ENCODE measurements around the gene KCNK17.

The KCNK17 gene

DNA sequence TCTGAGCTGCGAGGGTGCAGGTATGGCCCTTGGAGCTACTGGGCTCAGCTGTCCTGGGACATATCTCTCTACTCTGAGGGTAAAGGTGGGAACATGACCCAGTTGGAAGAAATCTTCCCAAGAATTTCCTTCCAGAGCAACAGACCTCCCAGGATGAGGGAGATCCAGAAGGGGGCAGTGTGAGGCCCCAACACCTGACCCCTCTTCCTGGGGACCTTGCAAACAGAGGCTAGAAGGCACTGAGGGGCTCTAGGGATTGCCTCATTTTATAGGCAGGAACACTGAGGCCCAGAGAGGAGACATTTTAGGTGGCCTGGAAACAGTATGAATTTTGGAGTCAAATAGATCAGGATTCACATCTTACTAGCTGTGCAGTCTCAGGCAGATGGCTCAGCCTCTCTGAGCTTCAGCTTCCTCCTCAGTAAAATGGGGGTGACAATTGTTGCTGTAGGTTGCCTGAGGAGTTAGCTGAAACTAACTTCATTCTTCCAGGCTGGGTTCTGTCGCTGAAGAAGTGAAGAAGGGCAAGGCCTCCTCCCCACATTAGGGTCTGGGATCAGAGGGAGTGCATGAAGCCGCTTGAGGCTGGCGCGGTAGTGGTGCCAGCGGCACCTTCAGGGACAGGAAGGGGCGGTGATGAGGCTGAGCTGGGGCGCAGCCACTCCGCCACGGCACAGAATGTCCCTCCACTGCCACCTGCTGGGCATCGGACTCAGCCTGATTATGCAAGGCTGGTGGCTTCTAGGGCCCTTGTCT lies 11.4 kb downstream of the KCNK17 start:
- no peak overlapping the region for H3K27ac ChIP-seq
- TF ChIP-seq, protein P1, sequence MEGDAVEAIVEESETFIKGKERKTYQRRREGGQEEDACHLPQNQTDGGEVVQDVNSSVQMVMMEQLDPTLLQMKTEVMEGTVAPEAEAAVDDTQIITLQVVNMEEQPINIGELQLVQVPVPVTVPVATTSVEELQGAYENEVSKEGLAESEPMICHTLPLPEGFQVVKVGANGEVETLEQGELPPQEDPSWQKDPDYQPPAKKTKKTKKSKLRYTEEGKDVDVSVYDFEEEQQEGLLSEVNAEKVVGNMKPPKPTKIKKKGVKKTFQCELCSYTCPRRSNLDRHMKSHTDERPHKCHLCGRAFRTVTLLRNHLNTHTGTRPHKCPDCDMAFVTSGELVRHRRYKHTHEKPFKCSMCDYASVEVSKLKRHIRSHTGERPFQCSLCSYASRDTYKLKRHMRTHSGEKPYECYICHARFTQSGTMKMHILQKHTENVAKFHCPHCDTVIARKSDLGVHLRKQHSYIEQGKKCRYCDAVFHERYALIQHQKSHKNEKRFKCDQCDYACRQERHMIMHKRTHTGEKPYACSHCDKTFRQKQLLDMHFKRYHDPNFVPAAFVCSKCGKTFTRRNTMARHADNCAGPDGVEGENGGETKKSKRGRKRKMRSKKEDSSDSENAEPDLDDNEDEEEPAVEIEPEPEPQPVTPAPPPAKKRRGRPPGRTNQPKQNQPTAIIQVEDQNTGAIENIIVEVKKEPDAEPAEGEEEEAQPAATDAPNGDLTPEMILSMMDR (IDR thresholded peaks at IDR 0.05) = peak; percentile 91
- TF ChIP-seq ZFX (IDR thresholded peaks at IDR 0.05; ENCODE audit: borderline replicate concordance) = no peak

DNA sequence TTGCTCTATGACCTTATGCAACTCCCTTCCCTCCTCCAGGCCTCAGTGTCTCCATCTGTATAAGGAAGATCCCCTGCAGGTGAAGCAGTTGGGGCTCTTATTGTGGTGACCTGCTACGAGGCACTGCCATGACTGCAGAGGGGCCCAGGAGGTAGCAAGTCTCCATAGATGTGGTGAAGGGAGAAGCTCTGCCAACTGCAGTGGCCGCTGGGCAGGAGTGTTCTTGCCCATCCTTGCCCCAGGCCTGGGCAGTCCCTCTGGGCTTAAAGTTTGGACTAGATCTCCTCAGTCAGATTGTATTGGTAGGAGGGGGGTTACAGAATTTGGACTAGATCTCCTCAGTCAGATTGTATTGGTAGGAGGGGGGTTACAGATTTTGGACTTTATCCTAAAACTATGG lies 12.2 kb downstream of the KCNK17 start:
- TF ChIP-seq, protein P1 (IDR thresholded peaks at IDR 0.05) = no peak
- no peak for TF ChIP-seq ZFX (IDR thresholded peaks at IDR 0.05; ENCODE audit: borderline replicate concordance)
- no peak overlapping the region for H3K27ac ChIP-seq

DNA sequence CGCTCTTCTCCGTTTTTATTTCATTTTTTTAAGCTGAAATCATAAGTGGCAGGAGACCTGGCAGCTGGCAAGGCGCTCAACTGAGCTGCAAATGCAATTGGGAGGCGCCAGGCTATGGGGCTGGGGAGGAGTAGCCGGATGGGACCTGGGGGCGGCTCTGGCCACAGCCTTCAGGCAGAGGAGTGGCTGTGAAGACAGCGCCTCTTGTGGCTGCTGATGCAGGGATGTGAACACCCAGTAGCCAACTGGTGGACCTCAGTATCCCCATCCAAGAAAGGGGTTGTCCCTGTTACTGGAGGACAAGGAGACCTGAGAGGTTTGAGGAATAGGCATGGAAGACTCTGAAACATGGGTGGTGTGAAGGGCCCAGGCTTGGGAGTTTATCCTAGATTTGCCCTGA lies 12.6 kb downstream of the KCNK17 start:
- H3K27ac ChIP-seq = no peak overlapping the region
- TF ChIP-seq, protein P1 (IDR thresholded peaks at IDR 0.05) = peak; percentile 35
- TF ChIP-seq ZFX (IDR thresholded peaks at IDR 0.05; ENCODE audit: borderline replicate concordance) = no peak

DNA sequence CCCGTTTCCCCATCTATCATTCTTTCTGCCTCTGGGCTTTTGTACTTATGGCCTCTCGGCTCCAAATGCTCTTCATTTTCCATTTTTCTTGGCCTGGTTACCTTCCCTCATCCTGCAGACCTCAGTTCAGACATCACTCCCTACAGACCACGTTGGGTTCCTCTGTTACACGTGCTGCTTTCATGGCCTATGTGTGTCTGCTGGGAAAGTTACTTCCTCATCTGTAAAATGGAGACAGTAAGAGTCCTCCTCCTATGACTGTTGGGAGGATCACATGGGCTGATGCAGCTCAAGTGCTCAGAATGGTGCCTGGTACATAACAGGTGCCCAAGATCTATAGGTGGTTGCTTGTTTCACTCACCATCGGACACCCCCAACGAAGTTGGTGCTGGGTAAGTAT lies 13.5 kb downstream of the KCNK17 start:
- no peak overlapping the region for H3K27ac ChIP-seq
- no peak for TF ChIP-seq ZFX (IDR thresholded peaks at IDR 0.05; ENCODE audit: borderline replicate concordance)
- TF ChIP-seq, protein P1 (IDR thresholded peaks at IDR 0.05) = no peak

DNA sequence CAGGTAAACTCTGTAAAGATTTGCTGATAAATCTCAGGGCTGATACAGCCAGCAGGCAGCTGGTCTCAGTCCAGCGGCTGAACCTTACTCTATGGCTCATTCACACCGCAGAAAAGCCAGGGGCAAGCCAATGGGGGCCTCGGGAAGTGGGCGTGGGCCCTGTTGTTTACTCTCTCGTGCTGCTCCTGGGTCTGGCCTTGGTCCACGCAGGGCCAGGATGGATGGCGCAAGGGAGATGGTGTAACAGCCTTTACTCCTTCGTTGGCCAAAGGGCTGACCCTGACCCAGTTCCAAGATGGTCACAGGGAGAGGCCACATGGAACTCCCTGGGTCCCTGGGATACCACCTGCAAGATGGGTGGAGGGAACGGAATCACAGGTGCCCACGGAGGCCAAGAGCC lies 16.2 kb downstream of the KCNK17 start:
- TF ChIP-seq ZFX (IDR thresholded peaks at IDR 0.05; ENCODE audit: borderline replicate concordance) = no peak
- TF ChIP-seq, protein P1 (IDR thresholded peaks at IDR 0.05) = no peak
- no peak overlapping the region for H3K27ac ChIP-seq

DNA sequence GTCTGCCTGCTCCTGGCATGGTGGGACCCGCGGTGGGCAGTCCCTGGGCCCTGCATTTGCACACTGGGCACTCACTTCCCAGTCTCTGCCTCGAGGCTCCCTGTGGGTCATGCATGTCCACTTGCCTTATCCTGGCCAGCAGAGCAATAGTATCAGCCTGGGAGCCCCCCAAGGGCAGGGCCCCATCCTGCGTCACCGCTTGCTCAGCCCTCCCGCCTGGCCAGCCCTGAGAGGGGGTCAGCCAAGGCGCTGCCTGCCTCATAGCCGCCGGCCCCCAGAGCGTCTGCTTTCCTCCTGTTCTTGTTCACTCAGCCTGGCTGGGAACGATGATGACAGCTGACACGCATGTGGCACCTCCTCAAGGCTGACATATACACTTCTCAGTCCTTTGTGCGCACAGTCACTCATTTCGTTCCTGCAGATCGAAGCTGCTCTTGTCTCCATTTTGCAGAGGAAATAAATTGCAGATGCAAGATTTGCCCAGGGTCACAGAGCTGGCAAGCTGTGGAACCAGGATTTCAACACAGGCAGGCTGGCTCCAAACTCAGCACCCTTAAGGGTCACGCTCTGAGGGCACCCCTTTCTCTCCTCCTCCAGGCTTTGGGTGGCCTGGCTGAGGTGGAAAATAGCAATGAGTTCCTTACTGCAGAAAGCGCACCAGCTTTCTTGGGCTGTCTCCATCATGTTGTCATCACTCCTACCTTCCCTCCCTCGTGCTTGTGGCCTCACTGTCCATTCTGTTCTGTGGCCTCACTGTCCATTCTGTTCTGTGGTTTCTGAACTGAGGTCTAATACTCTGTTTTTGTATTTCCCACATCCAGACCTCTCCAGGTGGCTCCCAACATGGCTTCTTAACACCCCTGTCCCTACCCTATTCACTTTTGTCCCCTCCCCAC lies 17.2 kb downstream of the KCNK17 start:
- no peak overlapping the region for H3K27ac ChIP-seq
- TF ChIP-seq, protein P1 (IDR thresholded peaks at IDR 0.05) = no peak
- TF ChIP-seq ZFX (IDR thresholded peaks at IDR 0.05; ENCODE audit: borderline replicate concordance) = no peak

DNA sequence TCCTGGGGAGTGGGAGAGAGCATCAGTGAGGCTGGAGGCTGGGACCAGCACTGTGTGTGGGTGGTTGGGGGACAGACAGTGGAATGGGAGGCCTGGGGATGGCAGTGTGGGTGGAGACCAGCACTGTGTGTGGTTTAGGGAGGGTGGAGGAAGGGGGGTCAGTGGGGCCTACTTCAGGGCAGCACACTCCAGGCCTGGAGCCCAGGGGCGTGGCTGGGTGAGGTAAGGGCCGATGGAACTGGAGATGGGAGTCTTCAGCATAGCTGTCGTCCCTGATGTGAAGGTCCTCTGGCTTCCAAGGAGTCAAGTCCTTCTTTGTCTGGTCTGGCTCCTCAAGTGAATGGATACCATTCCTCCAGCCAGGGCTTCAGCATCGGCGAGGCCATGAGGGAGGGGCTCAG lies 18.6 kb downstream of the KCNK17 start:
- no peak for TF ChIP-seq ZFX (IDR thresholded peaks at IDR 0.05; ENCODE audit: borderline replicate concordance)
- TF ChIP-seq, protein P1 (IDR thresholded peaks at IDR 0.05) = no peak
- no peak overlapping the region for H3K27ac ChIP-seq
